Measurements from ENCODE around the gene PNPLA7.
"Not testable (repeated sequence)": the region's sequence is repeated elsewhere in the genome, so short reads cannot be mapped to it uniquely, and the experiment has no call there.

The PNPLA7 gene

GRCh38 chr9:137459152-137459600 lies 91.0 kb downstream of the PNPLA7 start, which contains the start of gene NSMF:
TSS of gene NSMF (minus strand) at chr9:137459334. CDS start at chr9:137459102, 232 bp downstream.
- peak; percentile 93 for DNase-seq

- DNase-seq = peak; percentile 25
Observed at GRCh38 chr9:137458194-137459151, 91.7 kb downstream of the PNPLA7 start.

DNA sequence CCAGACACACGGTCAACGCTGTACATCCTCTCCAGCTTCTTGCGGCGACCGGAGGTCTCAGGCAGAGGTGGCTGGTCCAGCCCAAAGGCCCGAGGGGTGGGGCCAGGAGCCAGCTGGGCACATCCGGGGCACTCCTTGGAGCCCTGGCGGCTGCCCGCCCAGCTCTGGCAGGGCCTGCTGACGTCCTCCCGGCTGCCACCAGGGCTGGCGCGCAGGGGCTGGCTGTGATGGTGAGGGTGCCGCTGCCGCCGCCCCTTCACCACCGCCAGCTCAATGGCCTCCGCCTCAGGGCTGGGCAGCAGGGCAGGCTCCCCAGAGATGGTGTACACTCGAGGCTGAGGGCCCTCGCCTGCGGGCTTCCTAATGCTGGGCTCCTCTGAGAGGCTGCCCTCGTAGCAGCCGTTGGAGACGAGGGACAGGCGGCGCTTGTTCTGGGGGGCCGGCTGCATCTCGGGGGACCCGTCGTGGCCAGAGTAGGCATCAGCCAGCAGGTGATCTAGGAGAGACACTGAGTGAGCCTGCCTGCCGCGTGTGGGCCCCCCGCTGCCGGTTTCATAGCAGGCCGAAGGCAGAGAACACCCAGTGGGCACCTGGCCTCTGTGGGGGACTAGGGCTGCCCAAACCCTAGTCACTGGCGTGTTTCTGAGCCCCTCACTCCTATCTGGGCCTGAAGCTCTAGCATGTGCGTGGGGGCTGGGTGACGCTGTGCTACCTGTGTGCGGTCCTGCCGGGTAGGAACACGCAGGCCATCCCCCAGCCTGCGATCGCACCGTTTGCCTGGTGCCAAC lies 92.6 kb downstream of the PNPLA7 start:
- no peak for DNase-seq

DNA sequence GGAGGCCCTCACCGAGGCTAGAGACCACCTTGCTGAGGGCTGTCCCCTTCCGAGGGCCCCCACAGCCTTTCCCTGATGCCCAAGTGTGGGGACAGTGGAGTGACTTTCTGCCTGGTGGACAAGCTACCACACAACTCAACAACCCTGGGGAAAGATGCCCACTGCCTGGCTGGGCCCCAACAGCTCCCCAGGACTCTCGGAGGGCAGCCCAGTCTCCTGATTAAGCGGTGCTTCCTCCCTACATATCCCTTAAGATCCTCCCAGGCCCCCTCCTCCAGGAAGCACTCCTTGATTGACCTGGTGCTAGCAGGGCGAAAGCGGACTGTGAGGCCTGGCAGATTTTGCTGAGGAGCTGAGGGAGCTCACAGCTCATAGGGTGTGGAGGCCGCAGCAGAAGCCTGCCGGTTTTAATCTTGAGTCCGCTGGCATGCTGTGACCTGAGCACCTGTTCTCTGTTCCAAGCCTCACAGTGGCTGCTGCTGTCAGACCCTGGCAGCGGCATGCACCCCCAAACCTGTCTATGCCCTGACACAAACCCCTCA lies 93.3 kb downstream of the PNPLA7 start:
- DNase-seq = no peak

- no peak for DNase-seq
Observed at GRCh38 chr9:137456061-137456863, 93.9 kb downstream of the PNPLA7 start.

GRCh38 chr9:137455359-137455991 lies 94.7 kb downstream of the PNPLA7 start:
- no peak for DNase-seq

DNA sequence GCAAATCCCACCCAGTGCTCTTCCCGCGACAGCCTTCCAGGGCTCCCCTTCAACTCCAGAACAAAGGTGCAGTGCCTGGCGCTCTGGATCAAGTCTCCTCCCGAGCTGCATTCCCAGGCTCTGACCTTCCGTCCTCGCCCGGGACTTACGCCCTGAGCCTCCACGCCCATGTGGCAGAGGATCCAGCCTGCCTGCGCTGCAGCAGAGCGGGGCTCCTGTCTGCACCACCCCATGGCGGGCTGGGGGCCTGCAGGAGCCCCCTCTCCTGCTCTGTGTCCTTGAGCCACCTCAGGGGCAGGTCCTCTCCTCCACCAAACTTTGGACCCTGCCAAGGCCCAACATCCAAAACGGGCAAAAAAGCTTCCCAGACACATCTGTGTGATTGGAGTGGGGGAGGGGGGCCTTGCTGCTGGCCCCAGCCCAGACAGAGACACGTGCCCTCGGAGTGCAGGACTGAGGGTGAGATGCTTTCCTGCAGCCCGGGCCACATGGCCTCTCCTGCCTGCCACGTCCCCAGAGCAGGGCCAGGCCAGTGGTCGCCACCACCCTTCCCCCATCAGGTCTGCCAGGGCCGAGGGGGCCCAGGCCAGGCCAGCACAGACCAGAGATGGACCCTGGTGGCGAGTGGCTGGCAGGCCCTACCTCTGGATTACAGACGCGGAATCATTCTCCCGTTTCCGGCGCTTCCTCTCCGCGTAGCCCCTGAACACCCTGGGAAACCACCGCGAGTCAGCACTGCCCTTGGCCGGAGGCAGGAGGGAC lies 95.4 kb downstream of the PNPLA7 start:
- DNase-seq = no peak

DNA sequence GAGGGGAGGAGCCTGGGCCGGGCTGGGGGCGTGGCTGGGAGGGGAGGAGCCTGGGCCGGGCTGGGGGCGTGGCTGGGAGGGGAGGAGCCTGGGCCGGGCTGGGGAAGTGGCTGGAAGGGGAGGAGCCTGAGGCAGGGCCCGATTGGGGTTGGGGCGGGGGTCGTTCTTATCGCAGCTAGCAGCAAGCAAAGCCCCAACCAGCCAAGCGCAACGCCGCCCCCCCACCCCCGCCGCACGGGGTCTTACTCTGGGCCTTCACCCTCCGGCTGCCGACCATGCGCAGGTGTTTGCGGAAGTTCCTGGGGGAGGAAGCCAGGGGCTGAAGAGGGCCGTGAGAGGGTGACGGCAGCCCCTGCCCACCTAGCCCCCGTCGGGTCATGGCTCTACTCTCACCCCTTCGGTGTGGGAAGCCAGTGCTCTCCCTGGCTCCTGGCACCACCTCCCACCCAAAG lies 96.0 kb downstream of the PNPLA7 start:
- no peak for DNase-seq

GRCh38 chr9:137453643-137454081 lies 96.5 kb downstream of the PNPLA7 start:
- DNase-seq = peak; percentile 62

DNA sequence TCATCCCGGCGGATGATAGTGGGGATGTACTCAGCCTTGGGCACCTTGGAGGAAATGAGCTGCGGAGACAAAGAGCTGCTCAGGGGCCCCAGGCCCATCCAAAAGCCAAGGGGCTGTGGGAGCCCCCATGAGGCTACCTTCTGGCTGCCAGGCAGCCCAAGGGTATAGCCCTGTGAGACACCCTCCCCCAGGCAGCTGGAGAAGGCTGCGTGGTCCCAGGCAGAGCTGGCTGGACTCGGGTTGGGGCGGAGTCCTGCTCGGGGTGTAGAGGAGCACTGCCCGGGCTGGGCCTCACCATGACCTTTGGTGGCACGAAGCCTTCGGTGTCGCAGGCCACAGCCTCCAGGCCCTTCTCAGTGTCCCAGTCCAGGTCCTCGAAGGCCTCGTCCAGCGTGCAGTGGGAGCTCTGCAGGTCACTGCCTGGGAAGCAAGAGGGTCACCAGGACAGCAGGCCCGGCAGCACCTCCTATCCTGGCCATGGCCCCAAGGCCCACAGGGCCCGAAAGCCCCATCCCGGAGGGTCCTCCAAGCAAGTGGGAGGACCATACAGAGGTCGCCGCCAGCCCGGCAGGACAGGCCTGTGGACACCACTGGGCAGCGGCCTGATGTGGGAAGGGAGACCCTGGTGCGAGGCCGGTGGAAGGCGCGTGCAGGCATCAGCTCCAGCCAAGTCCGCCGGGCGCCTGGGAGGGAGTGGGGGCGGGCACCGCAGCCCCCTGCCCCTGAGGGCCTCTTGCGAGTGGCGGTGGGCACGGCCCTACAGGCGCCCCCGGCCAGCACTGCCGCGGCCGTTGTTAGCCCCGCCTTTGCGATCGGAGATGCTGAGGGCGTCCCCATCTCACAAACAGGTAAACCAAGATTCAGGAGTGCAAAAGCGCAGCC lies 97.2 kb downstream of the PNPLA7 start:
- no peak for DNase-seq

- DNase-seq = no peak
Observed at GRCh38 chr9:137452006-137452760, 98.0 kb downstream of the PNPLA7 start.

DNA sequence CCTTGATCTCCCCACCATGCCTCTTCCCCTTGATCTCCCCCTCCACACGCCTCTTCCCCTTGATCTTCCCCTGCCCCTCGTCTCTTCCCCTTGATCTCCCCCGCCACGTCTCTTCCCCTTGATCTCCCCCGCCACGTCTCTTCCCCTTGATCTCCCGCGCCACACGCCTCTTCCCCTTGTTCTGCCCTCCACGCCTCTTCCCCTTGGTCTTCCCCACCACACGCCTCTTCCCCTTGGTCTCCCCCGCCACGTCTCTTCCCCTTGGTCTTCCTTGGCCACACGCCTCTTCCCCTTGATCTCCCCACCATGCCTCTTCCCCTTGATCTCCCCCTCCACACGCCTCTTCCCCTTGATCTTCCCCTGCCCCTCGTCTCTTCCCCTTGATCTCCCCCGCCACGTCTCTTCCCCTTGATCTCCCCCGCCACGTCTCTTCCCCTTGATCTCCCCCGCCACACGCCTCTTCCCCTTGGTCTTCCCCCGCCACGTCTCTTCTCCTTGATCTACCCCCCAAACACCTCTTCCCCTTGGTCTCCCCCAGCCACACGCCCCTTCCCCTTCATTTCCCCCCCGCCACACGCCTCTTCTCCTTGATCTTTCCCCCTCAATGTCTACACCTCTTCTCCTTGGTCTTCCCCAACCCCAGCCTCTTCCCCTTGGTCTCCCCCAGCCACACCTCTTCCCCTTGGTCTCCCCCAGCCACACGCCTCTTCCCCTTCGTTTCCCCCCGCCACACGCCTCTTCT lies 98.8 kb downstream of the PNPLA7 start:
- not testable (repeated sequence) for DNase-seq

- DNase-seq = not testable (repeated sequence)
Observed at GRCh38 chr9:137450539-137451222, 99.5 kb downstream of the PNPLA7 start.

- peak; percentile 47 for DNase-seq
Observed at GRCh38 chr9:137449931-137450538, 100.2 kb downstream of the PNPLA7 start.

- DNase-seq = no peak
Observed at GRCh38 chr9:137449081-137449844, 100.9 kb downstream of the PNPLA7 start.

DNA sequence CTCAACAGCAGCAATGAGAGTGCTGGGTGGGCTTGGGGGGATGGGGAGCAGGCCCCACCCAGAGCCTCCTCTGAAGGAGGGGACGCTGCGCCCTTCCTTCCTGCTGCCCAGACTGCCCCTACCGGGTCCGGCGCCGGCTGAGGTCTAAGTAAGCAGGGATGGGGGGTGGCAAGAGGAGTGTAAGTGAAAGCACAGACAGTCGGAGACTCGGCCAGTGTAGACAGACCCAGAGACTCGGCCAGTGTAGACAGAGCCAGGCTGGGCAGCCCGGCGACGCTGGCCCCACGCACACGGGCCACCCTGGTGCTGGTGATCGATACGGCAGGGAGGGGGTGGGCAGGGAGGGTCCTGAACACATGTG lies 101.6 kb downstream of the PNPLA7 start:
- DNase-seq = no peak
